B cell (primary cell): ENCODE data around the gene CRHR1. TPM values are rescaled to one million over a fixed set of nuclear protein-coding genes. Genes with fewer than 3 reads are reported as not detected.

ENCODE experiments used
- ATAC-seq: fragments of 200-7000 bp; cut with Tn5 transposase; one replicate; pipeline ENCODE4 v1.10.0; 2021; ENCODE audit warnings: low read depth, mild to moderate bottlenecking, moderate number of reproducible peaks, moderate library complexity
- CTCF ChIA-PET: fragments of 350-600 bp; sonication (Branson Sonifier 250); formaldehyde crosslinking; loops from one replicate; lab custom pipeline; 2021; ENCODE audit warnings: antibody characterized with exemption, inconsistent platforms; lab: Charles Lee
- POLR2A ChIA-PET: fragments of 350-600 bp; sonication (Branson Sonifier 250); formaldehyde crosslinking; loops from one replicate; lab custom pipeline; 2021; ENCODE audit warnings: antibody characterized with exemption; lab: Charles Lee
- DNase-seq: peaks from one replicate; pipeline ENCODE4 v3.0.0; 2013
- H2AFZ ChIP-seq: 2 replicates; pipeline ENCODE4 v1.6.1; 2012; ENCODE audit warnings: mild to moderate bottlenecking, low read depth, low read length; ENCODE audit not compliant: insufficient read depth, poor library complexity, severe bottlenecking
- H3K27ac ChIP-seq, 2 donors: 1 replicate in 1 of 2; 2 replicates in 1 of 2; pipeline ENCODE4 v1.5.1; 2012 to 2013; ENCODE audit warnings: low read length in 2 of 2, mild to moderate bottlenecking in 2 of 2, moderate library complexity in 1 of 2
- H3K27me3 ChIP-seq, 4 experiments: fragments of 200-600 bp in 1 of 4; sonication (generic) in 1 of 4; replicated peaks in 1 of 4; 1 replicate in 2 of 4; 2 replicates in 2 of 4; pipeline versions ENCODE4 v1.6.1 to v1.7.0; 2013 to 2016; ENCODE audit warnings: low read length in 3 of 4, mild to moderate bottlenecking in 2 of 4, mixed read lengths in 1 of 4, moderate library complexity in 1 of 4; ENCODE audit not compliant: insufficient read depth in 4 of 4, control insufficient read depth in 3 of 4; ENCODE audit errors: control extremely low read depth in 1 of 4
- H3K36me3 ChIP-seq, 2 experiments: replicated peaks in 1 of 2; 1 replicate in 1 of 2; 2 replicates in 1 of 2; pipeline versions ENCODE4 v1.6.1 to v1.7.1; 2013; ENCODE audit warnings: low read length in 1 of 2; ENCODE audit not compliant: insufficient read depth in 2 of 2, control insufficient read depth in 1 of 2; ENCODE audit errors: control extremely low read depth in 1 of 2, extremely low read depth in 1 of 2
- H3K4me1 ChIP-seq, 2 donors: fragments of 200-600 bp in 1 of 2; sonication (generic) in 1 of 2; 1 replicate in 1 of 2; 2 replicates in 1 of 2; pipeline versions ENCODE4 v1.5.1 to v1.6.1; 2013 to 2017; ENCODE audit warnings: low read length in 2 of 2; ENCODE audit not compliant: control insufficient read depth in 2 of 2, insufficient read depth in 2 of 2
- H3K4me2 ChIP-seq: replicated peaks from 2 replicates; pipeline ENCODE3; 2012; ENCODE audit warnings: mild to moderate bottlenecking, low read depth, low read length; ENCODE audit not compliant: poor library complexity, severe bottlenecking
- H3K4me3 ChIP-seq, 5 experiments: fragments of 200-600 bp in 1 of 5; sonication (generic) in 1 of 5; 1 replicate in 3 of 5; 2 replicates in 2 of 5; pipeline versions ENCODE4 v1.5.1 to v1.7.0; 2011 to 2016; ENCODE audit warnings: low read length in 4 of 5, mild to moderate bottlenecking in 4 of 5, low read depth in 2 of 5, control low read depth in 1 of 5, moderate library complexity in 1 of 5; ENCODE audit not compliant: insufficient read depth in 1 of 5; ENCODE audit errors: control extremely low read depth in 1 of 5, extremely low read depth in 1 of 5
- H3K79me2 ChIP-seq: fragments of 200-600 bp; sonication (generic); one replicate; pipeline ENCODE4 v1.6.0; 2016; ENCODE audit warnings: low read length; ENCODE audit not compliant: control insufficient read depth, insufficient read depth
- H3K9ac ChIP-seq: fragments of 200-600 bp; sonication (generic); 2 replicates; pipeline ENCODE4 v1.6.1; 2017; ENCODE audit warnings: mild to moderate bottlenecking, low read length, moderate library complexity
- H3K9me3 ChIP-seq, 3 donors: one replicate each; pipeline versions ENCODE4 v1.6.1 to v1.7.1; 2013; ENCODE audit warnings: low read length in 2 of 3; ENCODE audit not compliant: control insufficient read depth in 2 of 3, insufficient read depth in 1 of 3; ENCODE audit errors: control extremely low read depth in 1 of 3
- H4K20me1 ChIP-seq: 2 replicates; pipeline ENCODE4 v1.6.0; 2012; ENCODE audit warnings: mild to moderate bottlenecking, low read length; ENCODE audit not compliant: insufficient read depth, control insufficient read depth, poor library complexity, severe bottlenecking
- H3K27ac Mint-ChIP-seq: one replicate; pipeline ENCODE4 v1.8.0; 2021; ENCODE audit warnings: mixed read lengths
- H3K27me3 Mint-ChIP-seq: one replicate; pipeline ENCODE4 v1.8.0; 2021; ENCODE audit warnings: mixed read lengths
- H3K4me1 Mint-ChIP-seq: one replicate; pipeline ENCODE4 v1.8.0; 2021; ENCODE audit warnings: mixed read lengths
- H3K4me3 Mint-ChIP-seq: one replicate; pipeline ENCODE4 v1.8.0; 2021; ENCODE audit warnings: mixed read lengths
- H3K9me3 Mint-ChIP-seq: one replicate; pipeline ENCODE4 v1.8.0; 2022; ENCODE audit warnings: mixed read lengths; ENCODE audit not compliant: insufficient read depth
- EZH2 ChIP-seq: IDR thresholded peaks from 2 replicates; pipeline ENCODE4 v1.6.1; 2012; ENCODE audit warnings: borderline replicate concordance, low read depth, mild to moderate bottlenecking, moderate library complexity, low read length; ENCODE audit not compliant: insufficient read depth, poor library complexity, severe bottlenecking
- WGBS: methylation state at CpG from one replicate; pipeline ENCODE4 v1.1.5; 2013; ENCODE audit warnings: missing lambda C conversion rate; ENCODE audit not compliant: insufficient coverage; 5-methylcytosine and 5-hydroxymethylcytosine counted together
- intact Hi-C: fragments of 100-400 bp; cut with micrococcal nuclease; formaldehyde crosslinking; loops from one replicate; pipeline ENCODE4 v1.10.0; 2022
- polyA plus RNA-seq: library from polyadenylated mRNA; depleted of rRNA; stranded (reverse); fragments of >200 nt; gene quantifications from 2 replicates; pipeline ENCODE4 v1.2.3, GENCODE V29; 2012
- total RNA-seq, 2 donors: library from RNA; stranded (reverse); fragments of 120-200 nt in 1 of 2; gene quantifications; 1 replicate in 1 of 2; 2 replicates in 1 of 2; pipeline versions ENCODE4 v1.2.3 to v1.2.4, GENCODE V29; 2013 to 2022
- TF ChIP-seq, protein P1 (sequence below): fragments of 200-600 bp; IDR thresholded peaks from one replicate; pipeline ENCODE4 v1.8.0; 2022; ENCODE audit warnings: antibody characterized with exemption, mild to moderate bottlenecking

CRHR1 gene
- total and polyA plus RNA-seq, 2 donors (not counting 1 experiment from before 2014, with no cell fraction given), result not detected

DNA sequence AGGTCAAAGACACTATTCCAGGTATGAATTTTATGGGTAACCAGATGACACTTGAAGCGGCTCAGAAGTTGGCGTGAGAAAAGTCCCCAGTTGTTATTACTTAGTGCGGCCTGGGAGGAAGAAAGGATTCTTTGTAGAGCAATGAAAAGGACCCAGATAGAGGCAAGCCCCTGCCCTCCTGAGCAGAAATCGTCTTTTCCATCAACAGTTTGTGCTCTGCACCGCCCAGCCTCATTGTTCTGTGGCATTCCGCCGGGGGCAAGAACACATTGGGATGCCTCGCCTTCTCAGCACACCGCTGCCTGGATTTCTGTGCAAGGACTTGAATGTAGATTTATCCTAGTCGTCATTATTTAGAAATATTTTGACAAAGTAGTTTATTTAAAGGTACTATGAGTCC is 32.7 kb upstream of the CRHR1 start:
- Mint-ChIP-seq H3K4me1 (no peaks in the 10 kb centered on the region), H3K9me3 (no peaks in the 10 kb centered on the region), H3K4me3 (no peak overlapping the region), H3K27ac (no peak overlapping the region), H3K27me3 (peaks cover 47% of the 10 kb centered on the region)
- Histone ChIP-seq H3K9ac (no peak overlapping the region), H4K20me1 (no peaks in the 10 kb centered on the region), H2AFZ (no peak overlapping the region), H3K27ac (no peak overlapping the region), H3K9me3 (no peaks in the 10 kb centered on the region), H3K79me2 (no peaks in the 10 kb centered on the region), H3K4me3 (no peak overlapping the region), H3K4me2 (no peak overlapping the region), H3K4me1 (no peaks in the 10 kb centered on the region), H3K27me3 (peaks cover 0 to 13% (median 1%) of the 10 kb centered on the region in 4 experiments), H3K36me3 (no peaks in the 10 kb centered on the region)
- ATAC-seq (no peak), DNase-seq (no peak)
- CTCF ChIA-PET, result no interaction called here
- 86% methylated on average over 4 of the region's 10 CpGs for WGBS
- intact Hi-C loops, result no loop called here
- TF ChIP-seq, protein P1, sequence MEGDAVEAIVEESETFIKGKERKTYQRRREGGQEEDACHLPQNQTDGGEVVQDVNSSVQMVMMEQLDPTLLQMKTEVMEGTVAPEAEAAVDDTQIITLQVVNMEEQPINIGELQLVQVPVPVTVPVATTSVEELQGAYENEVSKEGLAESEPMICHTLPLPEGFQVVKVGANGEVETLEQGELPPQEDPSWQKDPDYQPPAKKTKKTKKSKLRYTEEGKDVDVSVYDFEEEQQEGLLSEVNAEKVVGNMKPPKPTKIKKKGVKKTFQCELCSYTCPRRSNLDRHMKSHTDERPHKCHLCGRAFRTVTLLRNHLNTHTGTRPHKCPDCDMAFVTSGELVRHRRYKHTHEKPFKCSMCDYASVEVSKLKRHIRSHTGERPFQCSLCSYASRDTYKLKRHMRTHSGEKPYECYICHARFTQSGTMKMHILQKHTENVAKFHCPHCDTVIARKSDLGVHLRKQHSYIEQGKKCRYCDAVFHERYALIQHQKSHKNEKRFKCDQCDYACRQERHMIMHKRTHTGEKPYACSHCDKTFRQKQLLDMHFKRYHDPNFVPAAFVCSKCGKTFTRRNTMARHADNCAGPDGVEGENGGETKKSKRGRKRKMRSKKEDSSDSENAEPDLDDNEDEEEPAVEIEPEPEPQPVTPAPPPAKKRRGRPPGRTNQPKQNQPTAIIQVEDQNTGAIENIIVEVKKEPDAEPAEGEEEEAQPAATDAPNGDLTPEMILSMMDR, result no peak
- no peak for TF ChIP-seq EZH2
- POLR2A ChIA-PET, result no interaction called here

DNA sequence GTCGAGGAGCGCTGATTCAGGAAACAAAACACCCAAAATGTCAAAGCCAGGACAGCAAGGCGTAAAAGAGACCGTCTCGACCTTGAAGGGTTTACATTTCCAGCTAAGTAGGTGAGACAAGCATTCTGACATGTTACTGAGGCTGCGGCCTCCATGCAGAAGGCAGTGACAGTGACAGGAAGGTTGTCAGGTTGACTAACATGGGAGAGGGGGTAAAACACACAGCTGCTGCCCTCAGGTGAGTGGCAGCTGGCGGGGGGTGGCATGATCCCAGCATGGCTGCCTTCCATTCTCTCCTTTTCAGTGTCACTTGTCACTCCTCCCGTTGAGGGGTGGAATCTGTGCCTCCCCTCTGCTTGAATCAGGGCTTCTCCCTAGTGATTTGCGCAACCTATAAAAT is 31.9 kb upstream of the CRHR1 start:
- TF ChIP-seq, protein P1, result no peak
- TF ChIP-seq EZH2, result no peak
- Histone ChIP-seq H3K9me3 (no peaks in the 10 kb centered on the region), H2AFZ (no peak overlapping the region), H4K20me1 (no peaks in the 10 kb centered on the region), H3K4me1 (no peaks in the 10 kb centered on the region), H3K9ac (no peak overlapping the region), H3K4me3 (no peak overlapping the region), H3K79me2 (no peaks in the 10 kb centered on the region), H3K36me3 (no peaks in the 10 kb centered on the region), H3K27me3 (peaks cover 0 to 15% (median 1%) of the 10 kb centered on the region in 4 experiments), H3K4me2 (no peak overlapping the region), H3K27ac (no peak overlapping the region)
- H3K27me3 Mint-ChIP-seq, result peaks cover 49% of the 10 kb centered on the region
- intact Hi-C loops, result no loop called here
- ChIA-PET POLR2A (no interaction called here), CTCF (no interaction called here)
- no peaks in the 10 kb centered on the region for H3K4me1 Mint-ChIP-seq
- no peak overlapping the region for H3K27ac Mint-ChIP-seq
- 90% methylated on average over 9 of the region's 9 CpGs for WGBS
- ATAC-seq (no peak), DNase-seq (no peak)
- no peaks in the 10 kb centered on the region for H3K9me3 Mint-ChIP-seq
- no peak overlapping the region for H3K4me3 Mint-ChIP-seq
